ENCODE results near the gene NCK2. TPM values are rescaled to one million over a fixed set of nuclear protein-coding genes. Genes with fewer than 3 reads are reported as not detected.
"Not testable (repeated sequence)": the region's sequence is repeated elsewhere in the genome, so short reads cannot be mapped to it uniquely, and the experiment has no call there.

NCK2 gene
- total RNA-seq, 2 donors from 2014 or later = 36.6 to 42.8 TPM

- H3K27ac ChIP-seq = peak overlapping the region in 1 of 4 donors; percentile 40
- no peaks in the 10 kb centered on the region for H3K36me3 ChIP-seq (replicated peaks in 1 of 2; ENCODE audit: insufficient read depth in 1 of 2, low read depth in 2 of 2)
- TF ChIP-seq, protein P1, sequence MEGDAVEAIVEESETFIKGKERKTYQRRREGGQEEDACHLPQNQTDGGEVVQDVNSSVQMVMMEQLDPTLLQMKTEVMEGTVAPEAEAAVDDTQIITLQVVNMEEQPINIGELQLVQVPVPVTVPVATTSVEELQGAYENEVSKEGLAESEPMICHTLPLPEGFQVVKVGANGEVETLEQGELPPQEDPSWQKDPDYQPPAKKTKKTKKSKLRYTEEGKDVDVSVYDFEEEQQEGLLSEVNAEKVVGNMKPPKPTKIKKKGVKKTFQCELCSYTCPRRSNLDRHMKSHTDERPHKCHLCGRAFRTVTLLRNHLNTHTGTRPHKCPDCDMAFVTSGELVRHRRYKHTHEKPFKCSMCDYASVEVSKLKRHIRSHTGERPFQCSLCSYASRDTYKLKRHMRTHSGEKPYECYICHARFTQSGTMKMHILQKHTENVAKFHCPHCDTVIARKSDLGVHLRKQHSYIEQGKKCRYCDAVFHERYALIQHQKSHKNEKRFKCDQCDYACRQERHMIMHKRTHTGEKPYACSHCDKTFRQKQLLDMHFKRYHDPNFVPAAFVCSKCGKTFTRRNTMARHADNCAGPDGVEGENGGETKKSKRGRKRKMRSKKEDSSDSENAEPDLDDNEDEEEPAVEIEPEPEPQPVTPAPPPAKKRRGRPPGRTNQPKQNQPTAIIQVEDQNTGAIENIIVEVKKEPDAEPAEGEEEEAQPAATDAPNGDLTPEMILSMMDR (IDR thresholded peaks at IDR 0.05) = no peak
- TF ChIP-seq POLR2A (IDR thresholded peaks at IDR 0.05) = no peak
- no peaks in the 10 kb centered on the region for H3K27me3 ChIP-seq
- 20 to 49% methylated on average over 4 of the region's 4 CpGs for WGBS, 2 donors
- DNase-seq (no peak), ATAC-seq (no peak)
- H3K9me3 ChIP-seq = no peaks in the 10 kb centered on the region
- intact Hi-C loops (cut with DNase I) = no loop called here
- no peak overlapping the region for H3K4me3 ChIP-seq
- H3K4me1 ChIP-seq = peaks cover 49% of the 10 kb centered on the region
Observed at GRCh38 chr2:105755895-105756294, 11.2 kb downstream of the NCK2 start.

GRCh38 chr2:105756435-105756834, 11.7 kb downstream of the NCK2 start:
- no peak for TF ChIP-seq POLR2A (IDR thresholded peaks at IDR 0.05)
- TF ChIP-seq, protein P1 (IDR thresholded peaks at IDR 0.05) = no peak
- Histone ChIP-seq H3K9me3 (no peaks in the 10 kb centered on the region), H3K4me3 (no peak overlapping the region), H3K4me1 (peaks cover 51% of the 10 kb centered on the region), H3K36me3 (replicated peaks in 1 of 2; ENCODE audit: insufficient read depth in 1 of 2, low read depth in 2 of 2) (no peaks in the 10 kb centered on the region), H3K27me3 (no peaks in the 10 kb centered on the region), H3K27ac (peak overlapping the region in 1 of 4 donors; percentile 40)
- 73 to 77% methylated on average over 4 of the region's 4 CpGs for WGBS, 2 donors
- intact Hi-C loops (cut with DNase I) = no loop called here
- ATAC-seq = no peak
- no peak for DNase-seq

DNA sequence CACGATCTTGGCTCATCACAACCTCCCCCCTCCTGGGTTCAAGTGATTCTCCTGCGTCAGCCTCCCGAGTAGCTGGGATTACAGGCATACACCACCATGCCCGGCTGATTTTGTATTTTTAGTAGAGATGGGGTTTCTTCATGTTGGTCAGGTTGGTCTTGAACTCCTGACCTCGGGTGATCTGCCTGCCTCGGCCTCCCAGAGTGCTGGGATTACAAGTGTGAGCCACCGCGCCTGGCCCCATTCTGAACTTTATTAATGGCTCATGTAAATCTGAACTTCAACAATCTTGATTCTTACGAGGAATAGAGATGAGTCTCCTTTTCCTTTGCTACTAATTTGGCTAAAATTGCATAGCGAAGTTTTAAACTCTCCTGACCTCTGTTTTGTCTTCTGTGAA, 12.2 kb downstream of the NCK2 start:
- intact Hi-C loops (cut with DNase I); ATAC-seq; H3K4me3 ChIP-seq; H3K36me3 ChIP-seq (replicated peaks in 1 of 2; ENCODE audit: insufficient read depth in 1 of 2, low read depth in 2 of 2); DNase-seq; H3K27me3 ChIP-seq; H3K9me3 ChIP-seq; H3K27ac ChIP-seq: not testable (repeated sequence)
- WGBS, 2 donors = 84 to 92% methylated on average over 10 of the region's 10 CpGs
- peaks cover 55% of the 10 kb centered on the region for H3K4me1 ChIP-seq

DNA sequence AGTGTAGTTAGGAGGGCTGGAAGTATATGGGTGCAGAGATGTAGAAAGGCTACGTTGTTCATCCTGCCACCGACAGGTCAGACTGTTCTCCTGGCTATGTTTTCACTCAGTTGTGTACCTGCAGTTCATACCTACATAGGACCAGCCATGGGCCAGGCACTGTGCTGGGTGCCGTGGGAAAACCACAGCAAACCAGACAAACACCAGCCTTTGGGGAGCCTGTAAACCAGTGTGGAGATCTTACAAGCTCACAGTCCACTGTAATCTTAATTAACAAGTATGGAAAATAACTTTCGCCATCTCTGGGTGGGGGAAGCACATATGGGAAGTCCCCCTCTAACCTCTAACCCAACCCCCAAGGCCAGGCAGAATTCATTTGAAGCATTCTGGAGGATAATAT, 12.7 kb downstream of the NCK2 start:
- H3K4me3 ChIP-seq = no peak overlapping the region
- no peak overlapping the region for H3K27ac ChIP-seq
- TF ChIP-seq POLR2A (IDR thresholded peaks at IDR 0.05) = no peak
- TF ChIP-seq, protein P1 (IDR thresholded peaks at IDR 0.05) = no peak
- H3K27me3 ChIP-seq = no peaks in the 10 kb centered on the region
- H3K9me3 ChIP-seq = no peaks in the 10 kb centered on the region
- no peak for DNase-seq
- 82 to 84% methylated on average over 4 of the region's 4 CpGs for WGBS, 2 donors
- no peak for ATAC-seq
- H3K36me3 ChIP-seq (replicated peaks in 1 of 2; ENCODE audit: insufficient read depth in 1 of 2, low read depth in 2 of 2) = no peaks in the 10 kb centered on the region
- peaks cover 60% of the 10 kb centered on the region for H3K4me1 ChIP-seq
- intact Hi-C loops (cut with DNase I) = no loop called here

- H3K4me1 ChIP-seq = peaks cover 43% of the 10 kb centered on the region
Observed at GRCh38 chr2:105760191-105760590, 15.5 kb downstream of the NCK2 start.

More at GRCh38 chr2:105760191-105760590, 15.5 kb downstream of the NCK2 start:
- no peak overlapping the region for H3K27ac ChIP-seq
- ATAC-seq (no peak), DNase-seq (no peak)
- intact Hi-C loops (cut with DNase I) = no loop called here
- 82 to 89% methylated on average over 8 of the region's 8 CpGs for WGBS, 2 donors
- H3K9me3 ChIP-seq = no peaks in the 10 kb centered on the region
- H3K4me3 ChIP-seq = no peak overlapping the region
- no peak for TF ChIP-seq POLR2A (IDR thresholded peaks at IDR 0.05)
- TF ChIP-seq, protein P1 (IDR thresholded peaks at IDR 0.05) = no peak
- no peaks in the 10 kb centered on the region for H3K27me3 ChIP-seq
- H3K36me3 ChIP-seq (replicated peaks in 1 of 2; ENCODE audit: insufficient read depth in 1 of 2, low read depth in 2 of 2) = no peaks in the 10 kb centered on the region

Measured in body of pancreas (tissue), 4 donors.